Colonic mucosa (tissue), 4 donors: ENCODE measurements around the gene MPP1. TPM values are rescaled to one million over a fixed set of nuclear protein-coding genes. Genes with fewer than 3 reads are reported as not detected.

Experiments
- DNase-seq: peaks from one replicate; pipeline ENCODE4 v3.0.0-alpha.2; 2020
- H3K27ac ChIP-seq: fragments of 200-600 bp; one replicate; pipeline ENCODE4 v1.8.0; 2021
- H3K27me3 ChIP-seq: fragments of 200-600 bp; one replicate; pipeline ENCODE4 v1.8.0; 2021
- H3K36me3 ChIP-seq: fragments of 200-600 bp; one replicate; pipeline ENCODE4 v1.8.0; 2021
- H3K4me1 ChIP-seq: fragments of 200-600 bp; one replicate; pipeline ENCODE4 v1.8.0; 2021; ENCODE audit warnings: mild to moderate bottlenecking
- H3K4me3 ChIP-seq: fragments of 200-600 bp; one replicate; pipeline ENCODE4 v1.8.0; 2021
- H3K9ac ChIP-seq, 2 donors: one replicate each; pipeline ENCODE4 v1.7.0; 2013; ENCODE audit warnings: control low read depth in 2 of 2, low read depth in 2 of 2, low read length in 2 of 2
- H3K9me3 ChIP-seq: fragments of 200-600 bp; one replicate; pipeline ENCODE4 v1.8.0; 2021
- CTCF ChIP-seq: fragments of 200-600 bp; IDR thresholded peaks from one replicate; pipeline ENCODE4 v1.8.0; 2022; ENCODE audit warnings: antibody characterized with exemption, mild to moderate bottlenecking
- intact Hi-C: fragments of 100-400 bp; cut with DNase I; formaldehyde crosslinking; loops from one replicate; pipeline ENCODE4 v1.14.1; 2022
- total RNA-seq, 2 donors: library from RNA; stranded (reverse); fragmentation: NEBNext Ultra II Directional in 1 of 2; extraction: Animal tissue kit (Norgen Biotek cat#: 25700) in 1 of 2; gene quantifications; one replicate each; pipeline ENCODE4 v1.2.1, GENCODE V29; 2021
- donor health status: healthy.
- donor health status: DM: no; HTN: no; CAD: no.
- donor health status: DM: no; HTN: no; CAD: no.

The MPP1 gene
- total RNA-seq, 2 donors from 2014 or later: 13.0 to 24.3 TPM

GRCh38 chrX:154742613-154743012 is 62.7 kb downstream of the MPP1 start:
- intact Hi-C loops: no loop called here
- no peaks in the 10 kb centered on the region for H3K9me3 ChIP-seq
- no peak for DNase-seq

GRCh38 chrX:154739952-154740465 is 65.3 kb downstream of the MPP1 start:
- Histone ChIP-seq H3K9ac (no peak overlapping the region), H3K4me3 (no peak overlapping the region), H3K4me1 (no peaks in the 10 kb centered on the region), H3K9me3 (no peaks in the 10 kb centered on the region), H3K27ac (no peak overlapping the region), H3K36me3 (no peaks in the 10 kb centered on the region), H3K27me3 (no peaks in the 10 kb centered on the region)
- no peak for DNase-seq
- no peak for TF ChIP-seq CTCF
- intact Hi-C loops: no loop called here

More at GRCh38 chrX:154742613-154743012, 62.7 kb downstream of the MPP1 start:
- TF ChIP-seq CTCF: no peak
- Histone ChIP-seq H3K9ac (no peak overlapping the region), H3K27ac (no peak overlapping the region), H3K4me1 (no peaks in the 10 kb centered on the region), H3K4me3 (no peak overlapping the region), H3K27me3 (no peaks in the 10 kb centered on the region), H3K36me3 (no peaks in the 10 kb centered on the region)

- DNase-seq: no peak
- intact Hi-C loops: no loop called here
- Histone ChIP-seq H3K27me3 (no peaks in the 10 kb centered on the region), H3K9me3 (no peaks in the 10 kb centered on the region), H3K27ac (no peak overlapping the region), H3K4me3 (no peak overlapping the region), H3K4me1 (no peaks in the 10 kb centered on the region), H3K36me3 (no peaks in the 10 kb centered on the region), H3K9ac (no peak overlapping the region)
- no peak for TF ChIP-seq CTCF
These were observed 67.1 kb downstream of the MPP1 start for GRCh38 chrX:154738011-154738738.

GRCh38 chrX:154737136-154737535 is 68.1 kb downstream of the MPP1 start:
- no peaks in the 10 kb centered on the region for H3K4me1 ChIP-seq
- no peak overlapping the region for H3K9ac ChIP-seq
- no peak for DNase-seq
- TF ChIP-seq CTCF: no peak
- no peak overlapping the region for H3K4me3 ChIP-seq
- H3K9me3 ChIP-seq: no peaks in the 10 kb centered on the region
- no peaks in the 10 kb centered on the region for H3K36me3 ChIP-seq
- H3K27ac ChIP-seq: no peak overlapping the region
- no peaks in the 10 kb centered on the region for H3K27me3 ChIP-seq
- intact Hi-C loops: no loop called here

GRCh38 chrX:154735695-154736393 is 69.4 kb downstream of the MPP1 start:
- Histone ChIP-seq H3K27ac (peak overlapping the region; percentile 65), H3K4me3 (no peak overlapping the region), H3K9me3 (no peaks in the 10 kb centered on the region), H3K36me3 (no peaks in the 10 kb centered on the region), H3K4me1 (no peaks in the 10 kb centered on the region), H3K27me3 (no peaks in the 10 kb centered on the region), H3K9ac (no peak overlapping the region)
- no peak for DNase-seq
- no peak for TF ChIP-seq CTCF
- intact Hi-C loops: no loop called here
